ENCODE results near the gene ATP2C2.

The ATP2C2 gene

GRCh38 chr16:84423416-84423837 is 55.1 kb downstream of the ATP2C2 start:
- Histone ChIP-seq H3K4me1 (ENCODE audit: control insufficient read depth, insufficient read depth, low read length) (no peaks in the 10 kb centered on the region), H3K4me3 (ENCODE audit: low read length) (no peak overlapping the region), H3K9me3 (ENCODE audit: control insufficient read depth, low read length) (no peaks in the 10 kb centered on the region), H3K36me3 (ENCODE audit: control insufficient read depth, insufficient read depth, low read length) (no peaks in the 10 kb centered on the region), H3K9ac (ENCODE audit: low read length) (no peak overlapping the region), H3K27me3 (ENCODE audit: control insufficient read depth, insufficient read depth, low read length) (no peaks in the 10 kb centered on the region)

- Histone ChIP-seq H3K4me1 (ENCODE audit: control insufficient read depth, insufficient read depth, low read length) (no peaks in the 10 kb centered on the region), H3K4me3 (ENCODE audit: low read length) (no peak overlapping the region), H3K36me3 (ENCODE audit: control insufficient read depth, insufficient read depth, low read length) (peaks cover 3% of the 10 kb centered on the region), H3K9ac (ENCODE audit: low read length) (no peak overlapping the region), H3K9me3 (ENCODE audit: control insufficient read depth, low read length) (no peaks in the 10 kb centered on the region), H3K27me3 (ENCODE audit: control insufficient read depth, insufficient read depth, low read length) (no peaks in the 10 kb centered on the region)
Measured at GRCh38 chr16:84425696-84426095, 57.4 kb downstream of the ATP2C2 start.

- no peak overlapping the region for H3K9ac ChIP-seq (ENCODE audit: low read length)
- H3K27me3 ChIP-seq (ENCODE audit: control insufficient read depth, insufficient read depth, low read length), result no peaks in the 10 kb centered on the region
- peaks cover 3% of the 10 kb centered on the region for H3K36me3 ChIP-seq (ENCODE audit: control insufficient read depth, insufficient read depth, low read length)
- H3K9me3 ChIP-seq (ENCODE audit: control insufficient read depth, low read length), result no peaks in the 10 kb centered on the region
- no peaks in the 10 kb centered on the region for H3K4me1 ChIP-seq (ENCODE audit: control insufficient read depth, insufficient read depth, low read length)
- no peak overlapping the region for H3K4me3 ChIP-seq (ENCODE audit: low read length)
Measured at GRCh38 chr16:84426804-84427203, 58.5 kb downstream of the ATP2C2 start.

- H3K4me3 ChIP-seq (ENCODE audit: low read length), result no peak overlapping the region
- H3K9me3 ChIP-seq (ENCODE audit: control insufficient read depth, low read length), result no peaks in the 10 kb centered on the region
- H3K36me3 ChIP-seq (ENCODE audit: control insufficient read depth, insufficient read depth, low read length), result peaks cover 3% of the 10 kb centered on the region
- H3K9ac ChIP-seq (ENCODE audit: low read length), result no peak overlapping the region
- no peaks in the 10 kb centered on the region for H3K27me3 ChIP-seq (ENCODE audit: control insufficient read depth, insufficient read depth, low read length)
- no peaks in the 10 kb centered on the region for H3K4me1 ChIP-seq (ENCODE audit: control insufficient read depth, insufficient read depth, low read length)
Measured at GRCh38 chr16:84427553-84427952, 59.2 kb downstream of the ATP2C2 start.

- Histone ChIP-seq H3K36me3 (ENCODE audit: control insufficient read depth, insufficient read depth, low read length) (peaks cover 3% of the 10 kb centered on the region), H3K27me3 (ENCODE audit: control insufficient read depth, insufficient read depth, low read length) (no peaks in the 10 kb centered on the region), H3K4me3 (ENCODE audit: low read length) (no peak overlapping the region), H3K9ac (ENCODE audit: low read length) (no peak overlapping the region), H3K4me1 (ENCODE audit: control insufficient read depth, insufficient read depth, low read length) (no peaks in the 10 kb centered on the region), H3K9me3 (ENCODE audit: control insufficient read depth, low read length) (no peaks in the 10 kb centered on the region)
Measured at GRCh38 chr16:84430860-84431259, 62.5 kb downstream of the ATP2C2 start.

GRCh38 chr16:84434800-84435199 is 66.5 kb downstream of the ATP2C2 start:
- no peak overlapping the region for H3K9ac ChIP-seq (ENCODE audit: low read length)
- no peaks in the 10 kb centered on the region for H3K4me1 ChIP-seq (ENCODE audit: control insufficient read depth, insufficient read depth, low read length)
- peaks cover under 1% of the 10 kb centered on the region for H3K36me3 ChIP-seq (ENCODE audit: control insufficient read depth, insufficient read depth, low read length)
- no peaks in the 10 kb centered on the region for H3K9me3 ChIP-seq (ENCODE audit: control insufficient read depth, low read length)
- no peaks in the 10 kb centered on the region for H3K27me3 ChIP-seq (ENCODE audit: control insufficient read depth, insufficient read depth, low read length)
- no peak overlapping the region for H3K4me3 ChIP-seq (ENCODE audit: low read length)

- no peaks in the 10 kb centered on the region for H3K9me3 ChIP-seq (ENCODE audit: control insufficient read depth, low read length)
- no peak overlapping the region for H3K4me3 ChIP-seq (ENCODE audit: low read length)
- no peak overlapping the region for H3K9ac ChIP-seq (ENCODE audit: low read length)
- no peaks in the 10 kb centered on the region for H3K4me1 ChIP-seq (ENCODE audit: control insufficient read depth, insufficient read depth, low read length)
- no peaks in the 10 kb centered on the region for H3K36me3 ChIP-seq (ENCODE audit: control insufficient read depth, insufficient read depth, low read length)
- no peaks in the 10 kb centered on the region for H3K27me3 ChIP-seq (ENCODE audit: control insufficient read depth, insufficient read depth, low read length)
Measured at GRCh38 chr16:84436196-84436595, 67.9 kb downstream of the ATP2C2 start.

- no peaks in the 10 kb centered on the region for H3K27me3 ChIP-seq (ENCODE audit: control insufficient read depth, insufficient read depth, low read length)
- H3K36me3 ChIP-seq (ENCODE audit: control insufficient read depth, insufficient read depth, low read length), result no peaks in the 10 kb centered on the region
- peaks cover 8% of the 10 kb centered on the region for H3K4me1 ChIP-seq (ENCODE audit: control insufficient read depth, insufficient read depth, low read length)
- no peaks in the 10 kb centered on the region for H3K9me3 ChIP-seq (ENCODE audit: control insufficient read depth, low read length)
- H3K9ac ChIP-seq (ENCODE audit: low read length), result no peak overlapping the region
- no peak overlapping the region for H3K4me3 ChIP-seq (ENCODE audit: low read length)
Measured at GRCh38 chr16:84438971-84439696, 70.8 kb downstream of the ATP2C2 start.

- H3K27me3 ChIP-seq (ENCODE audit: control insufficient read depth, insufficient read depth, low read length), result no peaks in the 10 kb centered on the region
- H3K4me1 ChIP-seq (ENCODE audit: control insufficient read depth, insufficient read depth, low read length), result peaks cover 8% of the 10 kb centered on the region
- no peak overlapping the region for H3K9ac ChIP-seq (ENCODE audit: low read length)
- no peaks in the 10 kb centered on the region for H3K9me3 ChIP-seq (ENCODE audit: control insufficient read depth, low read length)
- no peaks in the 10 kb centered on the region for H3K36me3 ChIP-seq (ENCODE audit: control insufficient read depth, insufficient read depth, low read length)
- no peak overlapping the region for H3K4me3 ChIP-seq (ENCODE audit: low read length)
Measured at GRCh38 chr16:84442416-84443145, 74.2 kb downstream of the ATP2C2 start.

- no peak overlapping the region for H3K4me3 ChIP-seq (ENCODE audit: low read length)
- no peak overlapping the region for H3K9ac ChIP-seq (ENCODE audit: low read length)
- peaks cover 8% of the 10 kb centered on the region for H3K4me1 ChIP-seq (ENCODE audit: control insufficient read depth, insufficient read depth, low read length)
Measured at GRCh38 chr16:84443166-84443802, 74.9 kb downstream of the ATP2C2 start.

GRCh38 chr16:84444476-84444875 is 76.1 kb downstream of the ATP2C2 start:
- Histone ChIP-seq H3K9me3 (ENCODE audit: control insufficient read depth, low read length) (no peaks in the 10 kb centered on the region), H3K27me3 (ENCODE audit: control insufficient read depth, insufficient read depth, low read length) (no peaks in the 10 kb centered on the region), H3K9ac (ENCODE audit: low read length) (no peak overlapping the region), H3K4me3 (ENCODE audit: low read length) (no peak overlapping the region), H3K4me1 (ENCODE audit: control insufficient read depth, insufficient read depth, low read length) (peaks cover 8% of the 10 kb centered on the region), H3K36me3 (ENCODE audit: control insufficient read depth, insufficient read depth, low read length) (no peaks in the 10 kb centered on the region)

More at GRCh38 chr16:84443166-84443802, 74.9 kb downstream of the ATP2C2 start:
- Histone ChIP-seq H3K36me3 (ENCODE audit: control insufficient read depth, insufficient read depth, low read length) (no peaks in the 10 kb centered on the region), H3K9me3 (ENCODE audit: control insufficient read depth, low read length) (no peaks in the 10 kb centered on the region), H3K27me3 (ENCODE audit: control insufficient read depth, insufficient read depth, low read length) (no peaks in the 10 kb centered on the region)

GRCh38 chr16:84446084-84446483 is 77.7 kb downstream of the ATP2C2 start:
- Histone ChIP-seq H3K4me3 (ENCODE audit: low read length) (no peak overlapping the region), H3K4me1 (ENCODE audit: control insufficient read depth, insufficient read depth, low read length) (peaks cover 8% of the 10 kb centered on the region), H3K9me3 (ENCODE audit: control insufficient read depth, low read length) (no peaks in the 10 kb centered on the region), H3K27me3 (ENCODE audit: control insufficient read depth, insufficient read depth, low read length) (no peaks in the 10 kb centered on the region), H3K36me3 (ENCODE audit: control insufficient read depth, insufficient read depth, low read length) (no peaks in the 10 kb centered on the region), H3K9ac (ENCODE audit: low read length) (no peak overlapping the region)

Measured in mucosa of stomach (tissue), 1 donor.